ENCODE data around the gene ASAP3.

DNA sequence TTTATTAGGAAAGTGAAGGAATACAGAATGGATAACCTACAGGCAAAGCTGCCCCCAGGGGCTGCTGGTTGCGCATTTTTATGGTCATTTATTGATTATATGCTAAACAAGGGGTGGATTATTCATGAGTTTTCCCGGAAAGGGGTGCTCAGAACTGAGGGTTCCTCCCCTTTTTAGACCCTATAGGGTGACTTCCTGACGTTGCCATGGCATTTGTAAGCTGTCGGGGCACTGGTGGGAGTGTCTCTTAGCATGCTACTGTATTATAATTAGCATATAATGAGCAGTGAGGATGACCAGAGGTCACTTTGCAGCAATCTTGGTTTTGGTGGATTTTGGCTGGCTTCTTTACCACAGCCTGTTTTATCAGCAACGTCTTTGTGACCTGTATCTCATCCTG is 5.9 kb upstream of the ASAP3 start:
- TF ChIP-seq CTCF (conservative IDR thresholded peaks at IDR 0.05) (no peak), EZH2 (IDR thresholded peaks at IDR 0.05; ENCODE audit: low read depth) (no peak)
